ENCODE results near the gene SLCO4A1.

DNA sequence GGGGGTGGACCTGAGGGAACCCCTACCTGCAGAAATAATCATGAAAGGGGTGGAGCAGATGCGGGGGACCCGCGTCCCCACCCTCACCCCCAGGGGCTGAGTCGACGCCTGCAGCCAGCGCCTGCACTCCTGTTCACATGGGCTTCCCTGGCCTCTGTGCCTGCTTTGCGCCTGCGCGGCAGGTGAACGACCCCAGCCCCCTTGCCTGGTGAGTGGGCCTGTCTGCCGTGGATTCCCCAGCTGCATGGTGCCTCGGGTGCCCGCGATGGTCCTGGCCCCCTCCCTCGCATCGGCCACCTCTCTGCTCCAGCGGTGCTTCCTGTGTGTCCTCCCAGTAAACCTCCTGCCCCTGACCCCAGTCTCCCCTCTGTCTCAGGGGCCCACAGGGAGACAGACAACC, 47.6 kb downstream of the SLCO4A1 start:
- TF ChIP-seq, protein P1, sequence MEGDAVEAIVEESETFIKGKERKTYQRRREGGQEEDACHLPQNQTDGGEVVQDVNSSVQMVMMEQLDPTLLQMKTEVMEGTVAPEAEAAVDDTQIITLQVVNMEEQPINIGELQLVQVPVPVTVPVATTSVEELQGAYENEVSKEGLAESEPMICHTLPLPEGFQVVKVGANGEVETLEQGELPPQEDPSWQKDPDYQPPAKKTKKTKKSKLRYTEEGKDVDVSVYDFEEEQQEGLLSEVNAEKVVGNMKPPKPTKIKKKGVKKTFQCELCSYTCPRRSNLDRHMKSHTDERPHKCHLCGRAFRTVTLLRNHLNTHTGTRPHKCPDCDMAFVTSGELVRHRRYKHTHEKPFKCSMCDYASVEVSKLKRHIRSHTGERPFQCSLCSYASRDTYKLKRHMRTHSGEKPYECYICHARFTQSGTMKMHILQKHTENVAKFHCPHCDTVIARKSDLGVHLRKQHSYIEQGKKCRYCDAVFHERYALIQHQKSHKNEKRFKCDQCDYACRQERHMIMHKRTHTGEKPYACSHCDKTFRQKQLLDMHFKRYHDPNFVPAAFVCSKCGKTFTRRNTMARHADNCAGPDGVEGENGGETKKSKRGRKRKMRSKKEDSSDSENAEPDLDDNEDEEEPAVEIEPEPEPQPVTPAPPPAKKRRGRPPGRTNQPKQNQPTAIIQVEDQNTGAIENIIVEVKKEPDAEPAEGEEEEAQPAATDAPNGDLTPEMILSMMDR (IDR thresholded peaks at IDR 0.05): no peak
- no peak for TF ChIP-seq POLR2A (IDR thresholded peaks at IDR 0.05)

Measured in adrenal gland (tissue), 5 donors.